ENCODE measurements around the gene SHANK2.

The SHANK2 gene

GRCh38 chr11:71232364-71232763 is 20.0 kb downstream of the SHANK2 start:
- no peak for TF ChIP-seq CTCF (IDR thresholded peaks at IDR 0.05; ENCODE audit: low read depth, low read length)
- DNase-seq, result no peak
- Histone ChIP-seq H3K4me1 (no peaks in the 10 kb centered on the region), H3K4me3 (ENCODE audit: low read depth, low read length) (no peak overlapping the region), H3K36me3 (no peaks in the 10 kb centered on the region), H3K9me3 (no peaks in the 10 kb centered on the region), H3K27me3 (no peaks in the 10 kb centered on the region; the same call in 1 of the 2 replicates)

GRCh38 chr11:71228961-71229360 is 23.4 kb downstream of the SHANK2 start:
- Histone ChIP-seq H3K4me1 (no peaks in the 10 kb centered on the region), H3K9me3 (no peaks in the 10 kb centered on the region), H3K36me3 (no peaks in the 10 kb centered on the region), H3K27me3 (no peaks in the 10 kb centered on the region), H3K4me3 (ENCODE audit: low read depth, low read length) (no peak overlapping the region)
- DNase-seq, result no peak
- TF ChIP-seq CTCF (IDR thresholded peaks at IDR 0.05; ENCODE audit: low read depth, low read length), result no peak

GRCh38 chr11:71227058-71227659 is 25.2 kb downstream of the SHANK2 start:
- Histone ChIP-seq H3K36me3 (no peaks in the 10 kb centered on the region), H3K4me1 (no peaks in the 10 kb centered on the region), H3K27me3 (no peaks in the 10 kb centered on the region), H3K9me3 (no peaks in the 10 kb centered on the region), H3K4me3 (ENCODE audit: low read depth, low read length) (no peak overlapping the region)
- TF ChIP-seq CTCF (IDR thresholded peaks at IDR 0.05; ENCODE audit: low read depth, low read length), result no peak
- DNase-seq, result no peak

GRCh38 chr11:71223671-71224660 is 28.4 kb downstream of the SHANK2 start:
- no peak for DNase-seq
- Histone ChIP-seq H3K4me1 (no peaks in the 10 kb centered on the region), H3K27me3 (no peaks in the 10 kb centered on the region), H3K36me3 (no peaks in the 10 kb centered on the region), H3K4me3 (ENCODE audit: low read depth, low read length) (no peak overlapping the region), H3K9me3 (no peaks in the 10 kb centered on the region)
- TF ChIP-seq CTCF (IDR thresholded peaks at IDR 0.05; ENCODE audit: low read depth, low read length), result no peak

- no peak for TF ChIP-seq CTCF (IDR thresholded peaks at IDR 0.05; ENCODE audit: low read depth, low read length)
- DNase-seq, result no peak
- Histone ChIP-seq H3K4me3 (ENCODE audit: low read depth, low read length) (no peak overlapping the region), H3K9me3 (no peaks in the 10 kb centered on the region), H3K36me3 (no peaks in the 10 kb centered on the region), H3K27me3 (no peaks in the 10 kb centered on the region), H3K4me1 (no peaks in the 10 kb centered on the region)
These were observed 29.3 kb downstream of the SHANK2 start for GRCh38 chr11:71223081-71223405.
